Ovary (tissue), 3 donors: ENCODE data around the gene DENND6B.

Experiments
- EP300 ChIP-seq: sonication (generic); formaldehyde crosslinking; IDR thresholded peaks from one replicate; pipeline ENCODE4 v1.6.1; 2017; ENCODE audit warnings: antibody characterized with exemption
- POLR2A ChIP-seq: fragments of 450-650 bp; IDR thresholded peaks from one replicate; pipeline ENCODE4 v1.6.1; 2017; ENCODE audit warnings: antibody characterized with exemption, mild to moderate bottlenecking, moderate library complexity
- TF ChIP-seq, protein P1 (sequence below), 3 donors: fragments of 450-650 bp in 2 of 3; fragments of 200-600 bp in 1 of 3; IDR thresholded peaks; one replicate each; pipeline versions ENCODE4 v1.5.1 to v1.8.0; 2016 to 2022; ENCODE audit warnings: antibody characterized with exemption in 3 of 3, mild to moderate bottlenecking in 1 of 3
- donor health status: DM: no; HTN: no; CAD: no.

DNA sequence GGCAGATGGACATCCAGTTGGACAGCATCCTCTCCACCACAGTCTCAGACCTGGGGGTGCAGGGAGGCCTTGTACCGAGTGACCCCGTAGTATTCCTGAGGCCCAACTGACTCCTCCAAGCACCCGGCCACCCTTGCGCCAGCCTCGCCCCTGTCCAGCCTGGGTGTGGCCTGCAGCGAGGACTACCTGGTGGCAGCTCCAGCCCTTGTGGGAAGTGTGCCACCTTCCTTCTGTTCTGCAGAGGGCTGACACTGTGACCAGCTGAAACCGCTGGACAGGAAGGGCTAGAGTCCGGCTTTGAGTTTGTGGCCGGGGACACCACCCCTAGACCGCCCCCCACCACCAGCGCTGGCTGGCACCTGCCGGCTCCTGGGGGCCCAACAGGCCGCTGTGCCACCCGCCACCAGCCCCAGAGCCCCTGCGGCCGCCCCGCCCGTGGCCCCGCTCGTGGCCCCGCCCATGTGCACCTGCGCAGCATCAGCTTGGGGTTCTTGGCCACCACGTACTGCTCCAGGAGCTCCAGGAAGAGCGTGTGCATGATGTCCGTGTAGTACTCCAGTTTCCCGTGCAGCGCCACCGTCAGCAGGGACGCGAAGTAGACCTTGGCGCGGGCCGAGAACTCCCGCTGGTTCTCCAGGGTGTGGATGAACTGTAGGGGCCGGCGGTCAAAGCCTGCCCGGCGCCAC, 46.6 kb downstream of the DENND6B start:
- TF ChIP-seq, protein P1, sequence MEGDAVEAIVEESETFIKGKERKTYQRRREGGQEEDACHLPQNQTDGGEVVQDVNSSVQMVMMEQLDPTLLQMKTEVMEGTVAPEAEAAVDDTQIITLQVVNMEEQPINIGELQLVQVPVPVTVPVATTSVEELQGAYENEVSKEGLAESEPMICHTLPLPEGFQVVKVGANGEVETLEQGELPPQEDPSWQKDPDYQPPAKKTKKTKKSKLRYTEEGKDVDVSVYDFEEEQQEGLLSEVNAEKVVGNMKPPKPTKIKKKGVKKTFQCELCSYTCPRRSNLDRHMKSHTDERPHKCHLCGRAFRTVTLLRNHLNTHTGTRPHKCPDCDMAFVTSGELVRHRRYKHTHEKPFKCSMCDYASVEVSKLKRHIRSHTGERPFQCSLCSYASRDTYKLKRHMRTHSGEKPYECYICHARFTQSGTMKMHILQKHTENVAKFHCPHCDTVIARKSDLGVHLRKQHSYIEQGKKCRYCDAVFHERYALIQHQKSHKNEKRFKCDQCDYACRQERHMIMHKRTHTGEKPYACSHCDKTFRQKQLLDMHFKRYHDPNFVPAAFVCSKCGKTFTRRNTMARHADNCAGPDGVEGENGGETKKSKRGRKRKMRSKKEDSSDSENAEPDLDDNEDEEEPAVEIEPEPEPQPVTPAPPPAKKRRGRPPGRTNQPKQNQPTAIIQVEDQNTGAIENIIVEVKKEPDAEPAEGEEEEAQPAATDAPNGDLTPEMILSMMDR (IDR thresholded peaks at IDR 0.05): no peak
- TF ChIP-seq POLR2A: no peak
- no peak for TF ChIP-seq EP300
